ENCODE data around the gene RPS6KA4. TPM values are rescaled to one million over a fixed set of nuclear protein-coding genes. Genes with fewer than 3 reads are reported as not detected.

Gene RPS6KA4
- total RNA-seq, 1 experiment from 2014 or later = 20.4 TPM

DNA sequence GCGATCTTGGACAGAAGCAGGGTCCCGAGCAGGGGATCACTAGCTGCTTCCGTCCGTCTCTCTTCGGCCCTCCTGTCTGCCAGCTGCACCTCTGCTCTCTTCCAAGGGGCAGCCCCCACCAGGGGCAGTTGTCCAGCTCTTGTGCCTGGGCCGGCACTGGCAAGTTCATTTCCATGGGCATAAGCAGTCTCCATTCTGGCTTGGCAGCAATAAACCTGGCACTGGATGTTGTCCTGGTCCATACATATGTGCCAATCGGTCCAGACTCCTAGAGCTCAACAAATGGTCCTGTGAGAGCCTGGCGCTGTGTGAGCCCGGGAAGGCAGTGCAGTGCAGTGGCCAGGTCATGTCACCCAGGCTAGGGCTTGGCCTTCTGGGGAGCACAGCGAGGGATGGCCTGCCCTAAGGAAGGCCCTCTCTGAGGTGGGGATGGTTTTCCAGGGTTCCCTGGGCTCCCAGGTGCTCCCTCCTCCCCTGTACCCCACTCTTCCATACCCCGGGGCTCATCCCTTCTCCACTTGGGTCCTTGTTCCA, 60.4 kb downstream of the RPS6KA4 start:
- DNase-seq (ENCODE audit: low spot score) = no peak

DNA sequence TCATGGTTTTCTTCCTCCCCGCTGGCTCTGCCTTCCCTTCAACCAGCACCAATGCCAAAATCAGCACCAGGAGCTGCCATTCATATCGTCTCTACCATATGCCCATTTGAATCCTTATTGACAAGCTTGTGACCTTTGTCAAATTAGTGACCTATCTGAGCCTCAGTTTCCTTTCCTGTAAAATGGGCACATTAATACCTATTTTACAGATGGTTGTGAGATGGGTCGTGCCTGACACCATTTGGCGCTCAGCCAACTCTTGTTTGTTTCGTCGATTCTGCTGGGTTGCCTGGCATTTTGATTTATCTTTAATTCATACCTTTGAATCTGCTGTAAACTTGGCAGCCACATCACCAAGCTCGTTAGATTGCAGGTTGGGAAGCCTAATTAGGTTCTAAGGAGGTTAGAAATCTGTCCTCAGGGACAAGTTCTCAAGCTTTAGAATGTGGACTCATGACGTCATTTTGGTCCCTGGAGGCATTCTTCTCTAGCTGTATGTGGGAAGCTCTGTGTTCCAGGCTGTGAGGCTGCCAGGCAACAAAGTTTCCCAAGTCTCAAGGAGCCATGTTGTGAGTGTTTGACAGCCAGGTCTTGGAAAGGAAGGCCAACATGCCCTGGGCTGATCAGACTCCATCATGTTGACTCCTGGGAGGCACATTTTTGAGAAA, 61.0 kb downstream of the RPS6KA4 start:
- no peak for DNase-seq (ENCODE audit: low spot score)

Other genes starting within 250 kb of the RPS6KA4 start
- gene MACROD1, start 193.0 kb upstream of the RPS6KA4 start, total RNA-seq (2014; rRNA removed; shearing (Covaris generic)) = 4.7 and 5.1 TPM in 2 replicates
- gene STIP1, start 173.0 kb upstream of the RPS6KA4 start, total RNA-seq (2014; rRNA removed; shearing (Covaris generic)) = 258 and 296 TPM in 2 replicates
- gene FERMT3, start 152.4 kb upstream of the RPS6KA4 start, total RNA-seq (2014; rRNA removed; shearing (Covaris generic)) = not detected in 2 replicates
- 56.1 and 62.3 TPM in 2 replicates for gene TRPT1, start 133.0 kb upstream of the RPS6KA4 start, total RNA-seq (2014; rRNA removed; shearing (Covaris generic))
- gene NUDT22, start 132.9 kb upstream of the RPS6KA4 start, total RNA-seq (2014; rRNA removed; shearing (Covaris generic)) = 39.6 and 47.9 TPM in 2 replicates
- gene DNAJC4, start 128.6 kb upstream of the RPS6KA4 start, total RNA-seq (2014; rRNA removed; shearing (Covaris generic)) = 2.5 and 4.5 TPM in 2 replicates
- gene VEGFB, start 124.6 kb upstream of the RPS6KA4 start, total RNA-seq (2014; rRNA removed; shearing (Covaris generic)) = 28.8 and 51.6 TPM in 2 replicates
- 65.7 and 97.7 TPM in 2 replicates for gene FKBP2, start 118.1 kb upstream of the RPS6KA4 start, total RNA-seq (2014; rRNA removed; shearing (Covaris generic))
- 242 and 321 TPM in 2 replicates for gene PPP1R14B, start 112.2 kb upstream of the RPS6KA4 start, total RNA-seq (2014; rRNA removed; shearing (Covaris generic))
- gene PLCB3, start 107.6 kb upstream of the RPS6KA4 start, total RNA-seq (2014; rRNA removed; shearing (Covaris generic)) = 10.8 and 12.6 TPM in 2 replicates
- gene BAD, start 74.5 kb upstream of the RPS6KA4 start, total RNA-seq (2014; rRNA removed; shearing (Covaris generic)) = 86.4 and 90.5 TPM in 2 replicates
- gene GPR137, start 73.3 kb upstream of the RPS6KA4 start, total RNA-seq (2014; rRNA removed; shearing (Covaris generic)) = 20.9 and 23.7 TPM in 2 replicates
- not detected in 2 replicates for gene KCNK4, start 67.9 kb upstream of the RPS6KA4 start, total RNA-seq (2014; rRNA removed; shearing (Covaris generic))
- gene CATSPERZ, start 58.8 kb upstream of the RPS6KA4 start, total RNA-seq (2014; rRNA removed; shearing (Covaris generic)) = not detected in 2 replicates
- 16.2 and 28.2 TPM in 2 replicates for gene ESRRA, start 53.6 kb upstream of the RPS6KA4 start, total RNA-seq (2014; rRNA removed; shearing (Covaris generic))
- 511 and 714 TPM in 2 replicates for gene TRMT112, start 41.6 kb upstream of the RPS6KA4 start, total RNA-seq (2014; rRNA removed; shearing (Covaris generic))
- gene PRDX5, start 41.0 kb upstream of the RPS6KA4 start, total RNA-seq (2014; rRNA removed; shearing (Covaris generic)) = 186 and 206 TPM in 2 replicates
- gene CCDC88B, start 19.0 kb upstream of the RPS6KA4 start, total RNA-seq (2014; rRNA removed; shearing (Covaris generic)) = 1.2 and 1.8 TPM in 2 replicates
- gene SLC22A11, start 196.8 kb downstream of the RPS6KA4 start, total RNA-seq (2014; rRNA removed; shearing (Covaris generic)) = not detected in 2 replicates
- gene SLC22A12, start 232.1 kb downstream of the RPS6KA4 start, total RNA-seq (2014; rRNA removed; shearing (Covaris generic)) = not detected in 2 replicates

Measured in H4 (cell line).